Fibroblast of lung (primary cell): ENCODE data around the gene SSH2.

Experiments used
- EZH2 ChIP-seq: IDR thresholded peaks from 2 replicates; pipeline ENCODE4 v1.5.1; 2012; ENCODE audit warnings: low read length, control low read depth, mild to moderate bottlenecking; ENCODE audit errors: missing control alignments
- TF ChIP-seq, protein P1 (sequence below), 2 donors: IDR thresholded peaks in 1 of 2; conservative IDR thresholded peaks in 1 of 2; 1 replicate in 1 of 2; 2 replicates in 1 of 2; pipeline ENCODE4 v1.5.1; 2011 to 2012; ENCODE audit warnings: low read length in 2 of 2, control low read depth in 1 of 2, inconsistent platforms in 1 of 2, low read depth in 1 of 2, mild to moderate bottlenecking in 1 of 2

- TF ChIP-seq, protein P1, sequence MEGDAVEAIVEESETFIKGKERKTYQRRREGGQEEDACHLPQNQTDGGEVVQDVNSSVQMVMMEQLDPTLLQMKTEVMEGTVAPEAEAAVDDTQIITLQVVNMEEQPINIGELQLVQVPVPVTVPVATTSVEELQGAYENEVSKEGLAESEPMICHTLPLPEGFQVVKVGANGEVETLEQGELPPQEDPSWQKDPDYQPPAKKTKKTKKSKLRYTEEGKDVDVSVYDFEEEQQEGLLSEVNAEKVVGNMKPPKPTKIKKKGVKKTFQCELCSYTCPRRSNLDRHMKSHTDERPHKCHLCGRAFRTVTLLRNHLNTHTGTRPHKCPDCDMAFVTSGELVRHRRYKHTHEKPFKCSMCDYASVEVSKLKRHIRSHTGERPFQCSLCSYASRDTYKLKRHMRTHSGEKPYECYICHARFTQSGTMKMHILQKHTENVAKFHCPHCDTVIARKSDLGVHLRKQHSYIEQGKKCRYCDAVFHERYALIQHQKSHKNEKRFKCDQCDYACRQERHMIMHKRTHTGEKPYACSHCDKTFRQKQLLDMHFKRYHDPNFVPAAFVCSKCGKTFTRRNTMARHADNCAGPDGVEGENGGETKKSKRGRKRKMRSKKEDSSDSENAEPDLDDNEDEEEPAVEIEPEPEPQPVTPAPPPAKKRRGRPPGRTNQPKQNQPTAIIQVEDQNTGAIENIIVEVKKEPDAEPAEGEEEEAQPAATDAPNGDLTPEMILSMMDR (conservative IDR thresholded peaks at IDR 0.05 in 1 of 2, IDR thresholded peaks at IDR 0.05 in 1 of 2; ENCODE audit: low read depth in 1 of 2, low read length in 2 of 2), result no peak
- no peak for TF ChIP-seq EZH2
Measured at GRCh38 chr17:29710520-29710884, 219.5 kb downstream of the SSH2 start.
